HepG2 (cell line): Measurements from ENCODE around the gene TMEM151A. TPM values are rescaled to one million over a fixed set of nuclear protein-coding genes. Genes with fewer than 3 reads are reported as not detected.

Experiments used
- CREM ChIP-seq, 2 experiments: sonication (generic) in 1 of 2; formaldehyde crosslinking in 1 of 2; IDR thresholded peaks; 2 replicates each; pipeline versions ENCODE4 v1.4.0 to v1.6.1; 2016 to 2020; ENCODE audit warnings: antibody characterized with exemption in 1 of 2, mild to moderate bottlenecking in 1 of 2, missing genetic modification reagents in 1 of 2
- DMTF1 ChIP-seq: sonication (generic); formaldehyde crosslinking; IDR thresholded peaks from 2 replicates; pipeline ENCODE4 v1.4.0; 2020; ENCODE audit warnings: mild to moderate bottlenecking, missing genetic modification reagents
- FOXA3 ChIP-seq: IDR thresholded peaks from 2 replicates; pipeline ENCODE4 v1.6.1; 2016; ENCODE audit warnings: missing genetic modification reagents, missing compliant biosample characterization
- HES4 ChIP-seq: sonication (generic); formaldehyde crosslinking; IDR thresholded peaks from 2 replicates; pipeline ENCODE4 v1.9.0; 2021; ENCODE audit warnings: mild to moderate bottlenecking, missing genetic modification reagents, borderline replicate concordance
- HIVEP1 ChIP-seq: sonication (generic); formaldehyde crosslinking; IDR thresholded peaks from 2 replicates; pipeline ENCODE4 v1.4.0; 2020; ENCODE audit warnings: mild to moderate bottlenecking, missing genetic modification reagents
- HNF1A ChIP-seq, 2 experiments: sonication (generic) in 1 of 2; formaldehyde crosslinking in 1 of 2; IDR thresholded peaks; 2 replicates each; pipeline versions ENCODE4 v1.4.0 to v1.6.1; 2016 to 2020; ENCODE audit warnings: borderline replicate concordance in 1 of 2, low read depth in 1 of 2, mild to moderate bottlenecking in 1 of 2, missing genetic modification reagents in 1 of 2
- KLF16 ChIP-seq, 2 experiments: sonication (generic) in 1 of 2; formaldehyde crosslinking in 1 of 2; IDR thresholded peaks; 2 replicates each; pipeline versions ENCODE4 v1.6.1 to v1.8.0; 2016 to 2023; ENCODE audit warnings: missing genetic modification reagents in 2 of 2, missing compliant biosample characterization in 1 of 2
- RCOR2 ChIP-seq: IDR thresholded peaks from 2 replicates; pipeline ENCODE4 v1.6.1; 2016; ENCODE audit warnings: missing biosample characterization, missing genetic modification reagents
- ZNF44 ChIP-seq: sonication (generic); formaldehyde crosslinking; IDR thresholded peaks from 2 replicates; pipeline ENCODE4 v1.5.1; 2020; ENCODE audit warnings: mild to moderate bottlenecking, missing genetic modification reagents
- ZNF784 ChIP-seq: sonication (generic); formaldehyde crosslinking; IDR thresholded peaks from 2 replicates; pipeline ENCODE4 v1.5.1; 2020; ENCODE audit warnings: missing genetic modification reagents, mild to moderate bottlenecking, borderline replicate concordance
- ZZZ3 ChIP-seq: sonication (generic); formaldehyde crosslinking; IDR thresholded peaks from 2 replicates; pipeline ENCODE4 v1.4.0; 2020; ENCODE audit warnings: missing genetic modification reagents, mild to moderate bottlenecking, borderline replicate concordance
- polyA plus RNA-seq, 8 experiments: library from polyadenylated mRNA; depleted of rRNA in 3 of 8; stranded (reverse) in 7 of 8; unstranded in 1 of 8; fragments of >200 nt; fragmentation: Illumina TruSeq in 4 of 8; extraction: Trizol in 4 of 8; gene quantifications; 2 replicates each; pipeline versions ENCODE4 v1.2.1 to v1.2.3, GENCODE V29; 2011 to 2016; ENCODE audit warnings: low read depth in 4 of 8, missing spikeins in 1 of 8, mixed read lengths in 1 of 8; ENCODE audit not compliant: insufficient read depth in 1 of 8
- total RNA-seq, 5 experiments: library from RNA; depleted of rRNA; stranded (reverse); fragments of >200 nt; fragmentation: Illumina TruSeq; extraction: Trizol; gene quantifications; 2 replicates each; pipeline ENCODE4 v1.2.3, GENCODE V29; 2016; ENCODE audit warnings: low read depth in 1 of 5
- TF ChIP-seq, protein P1 (sequence below): IDR thresholded peaks from 2 replicates; pipeline ENCODE4 v1.6.1; 2018; ENCODE audit warnings: missing genetic modification reagents, mild to moderate bottlenecking, missing compliant biosample characterization
- TF ChIP-seq, protein P2 (sequence below): sonication (generic); formaldehyde crosslinking; conservative IDR thresholded peaks from 2 replicates; pipeline ENCODE4 v1.4.0; 2020; ENCODE audit warnings: mild to moderate bottlenecking, missing genetic modification reagents, moderate library complexity

The TMEM151A gene
- total and polyA plus RNA-seq, 2 of the 13 experiments (the other 11 are each of a cell fraction or from before 2014, with no cell fraction given) = 0.18 to 0.33 TPM

DNA sequence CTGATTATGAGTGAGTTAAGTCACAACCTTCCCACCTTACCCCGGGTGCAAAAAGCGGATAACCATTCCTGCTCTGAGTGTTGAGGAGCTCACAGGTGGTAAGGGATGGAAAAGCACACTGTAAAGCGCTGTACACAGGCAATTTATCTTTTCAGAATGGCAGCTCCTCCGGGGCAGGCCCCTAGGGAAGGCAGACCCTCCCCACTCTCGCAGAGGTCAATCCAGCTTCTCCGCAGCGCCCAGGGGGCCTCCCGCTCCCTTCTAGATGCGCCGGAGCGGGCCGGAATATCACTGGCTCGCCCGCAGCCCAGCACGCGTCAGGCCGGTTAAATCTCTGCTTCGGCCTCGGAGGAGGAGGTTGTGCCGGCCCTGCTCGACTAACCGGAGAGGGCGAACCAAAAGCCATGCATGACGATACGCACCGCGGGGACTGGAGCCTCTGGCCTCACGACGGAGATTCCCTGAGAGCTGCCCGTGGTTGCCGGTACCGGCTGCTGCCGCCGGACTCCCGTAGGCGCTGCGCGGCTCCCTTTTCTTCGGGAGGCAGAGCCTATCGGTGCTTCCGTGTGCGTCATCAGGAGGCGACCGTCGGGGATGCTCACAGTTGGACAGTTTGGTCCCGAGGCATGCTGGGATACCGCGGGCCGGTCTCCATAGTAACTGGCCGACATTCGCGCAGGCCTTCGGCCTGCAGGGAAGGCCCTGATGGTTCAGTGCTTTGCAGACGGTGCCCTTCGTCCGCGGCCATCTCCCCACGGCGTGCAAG is 53.0 kb downstream of the TMEM151A start, which contains the start of gene BRMS1 (continued):
- TF ChIP-seq HNF1A (IDR thresholded peaks at IDR 0.05; ENCODE audit: low read depth) (no peak), HNF1A (CRISPR knock-in tag; IDR thresholded peaks at IDR 0.05; ENCODE audit: borderline replicate concordance) (peak; percentile 64; the same call in 1 of the 2 replicates), DMTF1 (0 out of 2 replicates have a peak, but pooled peaks have one; percentile 15), RCOR2 (CRISPR knock-in tag) (no peak), ZZZ3 (CRISPR knock-in tag) (peak; percentile 77; the same call in 1 of the 2 replicates), CREM (IDR thresholded peaks at IDR 0.05) (peak; percentile 99), CREM (CRISPR knock-in tag; IDR thresholded peaks at IDR 0.05) (peak; percentile 87), ZNF44 (CRISPR knock-in tag) (no peak), KLF16 (CRISPR knock-in tag; IDR thresholded peaks at IDR 0.05) (peak in 1 of 2 experiments; percentile 72; a peak in 2 of 4 replicates), ZNF784 (CRISPR knock-in tag) (no peak), HIVEP1 (peak; percentile 61; the same call in 1 of the 2 replicates), HES4 (CRISPR knock-in tag) (0 out of 2 replicates have a peak, but pooled peaks have one; percentile 46), FOXA3 (CRISPR knock-in tag) (peak; percentile 73)
- TF ChIP-seq, protein P1, sequence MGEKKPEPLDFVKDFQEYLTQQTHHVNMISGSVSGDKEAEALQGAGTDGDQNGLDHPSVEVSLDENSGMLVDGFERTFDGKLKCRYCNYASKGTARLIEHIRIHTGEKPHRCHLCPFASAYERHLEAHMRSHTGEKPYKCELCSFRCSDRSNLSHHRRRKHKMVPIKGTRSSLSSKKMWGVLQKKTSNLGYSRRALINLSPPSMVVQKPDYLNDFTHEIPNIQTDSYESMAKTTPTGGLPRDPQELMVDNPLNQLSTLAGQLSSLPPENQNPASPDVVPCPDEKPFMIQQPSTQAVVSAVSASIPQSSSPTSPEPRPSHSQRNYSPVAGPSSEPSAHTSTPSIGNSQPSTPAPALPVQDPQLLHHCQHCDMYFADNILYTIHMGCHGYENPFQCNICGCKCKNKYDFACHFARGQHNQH (CRISPR knock-in tag) = peak; percentile 77
- TF ChIP-seq, protein P2, sequence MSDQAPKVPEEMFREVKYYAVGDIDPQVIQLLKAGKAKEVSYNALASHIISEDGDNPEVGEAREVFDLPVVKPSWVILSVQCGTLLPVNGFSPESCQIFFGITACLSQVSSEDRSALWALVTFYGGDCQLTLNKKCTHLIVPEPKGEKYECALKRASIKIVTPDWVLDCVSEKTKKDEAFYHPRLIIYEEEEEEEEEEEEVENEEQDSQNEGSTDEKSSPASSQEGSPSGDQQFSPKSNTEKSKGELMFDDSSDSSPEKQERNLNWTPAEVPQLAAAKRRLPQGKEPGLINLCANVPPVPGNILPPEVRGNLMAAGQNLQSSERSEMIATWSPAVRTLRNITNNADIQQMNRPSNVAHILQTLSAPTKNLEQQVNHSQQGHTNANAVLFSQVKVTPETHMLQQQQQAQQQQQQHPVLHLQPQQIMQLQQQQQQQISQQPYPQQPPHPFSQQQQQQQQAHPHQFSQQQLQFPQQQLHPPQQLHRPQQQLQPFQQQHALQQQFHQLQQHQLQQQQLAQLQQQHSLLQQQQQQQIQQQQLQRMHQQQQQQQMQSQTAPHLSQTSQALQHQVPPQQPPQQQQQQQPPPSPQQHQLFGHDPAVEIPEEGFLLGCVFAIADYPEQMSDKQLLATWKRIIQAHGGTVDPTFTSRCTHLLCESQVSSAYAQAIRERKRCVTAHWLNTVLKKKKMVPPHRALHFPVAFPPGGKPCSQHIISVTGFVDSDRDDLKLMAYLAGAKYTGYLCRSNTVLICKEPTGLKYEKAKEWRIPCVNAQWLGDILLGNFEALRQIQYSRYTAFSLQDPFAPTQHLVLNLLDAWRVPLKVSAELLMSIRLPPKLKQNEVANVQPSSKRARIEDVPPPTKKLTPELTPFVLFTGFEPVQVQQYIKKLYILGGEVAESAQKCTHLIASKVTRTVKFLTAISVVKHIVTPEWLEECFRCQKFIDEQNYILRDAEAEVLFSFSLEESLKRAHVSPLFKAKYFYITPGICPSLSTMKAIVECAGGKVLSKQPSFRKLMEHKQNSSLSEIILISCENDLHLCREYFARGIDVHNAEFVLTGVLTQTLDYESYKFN = peak; percentile 43; the same call in 1 of the 2 replicates
